A549 (cell line): ENCODE results near the gene HOXA7. TPM values are rescaled to one million over a fixed set of nuclear protein-coding genes. Genes with fewer than 3 reads are reported as not detected.

ENCODE experiments used
- ATAC-seq, 2 experiments: fragments of 200-7000 bp in 1 of 2; fragments of >200 bp in 1 of 2; cut with Nextera tagmentation in 1 of 2; cut with Tn5 transposase in 1 of 2; 3 replicates each; pipeline versions ENCODE4 v1.8.0 to v1.9.1; 2018 to 2020; ENCODE audit warnings: mild to moderate bottlenecking in 1 of 2, moderate library complexity in 1 of 2
- CTCF ChIA-PET: fragments of 300-600 bp; sonication (Branson Sonifier 250); formaldehyde crosslinking; extraction: SDS; loops from one replicate; lab custom pipeline; 2021; ENCODE audit warnings: antibody characterized with exemption, inconsistent platforms; lab: Yijun Ruan, JAX
- POLR2A ChIA-PET: fragments of 350-600 bp; formaldehyde crosslinking; extraction: SDS; loops from one replicate; lab custom pipeline; 2021; ENCODE audit warnings: antibody characterized with exemption, inconsistent platforms; lab: Yijun Ruan, JAX
- DNase-seq, 2 experiments: peaks; one replicate each; pipeline versions ENCODE4 v3.0.0 to v3.0.0-alpha.2; 2011 to 2016; ENCODE audit warnings: low read depth in 1 of 2, low spot score in 1 of 2
- FAIRE-seq: peaks from 2 replicates; lab custom pipeline; 2011; peaks lifted over from hg19 to GRCh38; lab: Jason Lieb, UNC
- H3K27ac ChIP-seq, 2 experiments: fragments of >200 bp; sonication (Bioruptor Twin); formaldehyde crosslinking; 3 replicates each; pipeline ENCODE4 v1.5.1; 2016 to 2017
- H3K4me1 ChIP-seq: fragments of >200 bp; sonication (Bioruptor Twin); formaldehyde crosslinking; 3 replicates; pipeline ENCODE4 v1.6.1; 2016
- H3K4me2 ChIP-seq: fragments of >200 bp; sonication (Bioruptor Twin); formaldehyde crosslinking; 3 replicates; pipeline ENCODE4 v1.6.1; 2016
- H3K4me3 ChIP-seq: fragments of >200 bp; sonication (Bioruptor Twin); formaldehyde crosslinking; 3 replicates; pipeline ENCODE4 v1.5.1; 2016
- H3K9me3 ChIP-seq: fragments of >200 bp; sonication (Bioruptor Twin); formaldehyde crosslinking; 3 replicates; pipeline ENCODE4 v1.6.1; 2016
- BHLHE40 ChIP-seq: IDR thresholded peaks from 2 replicates; pipeline ENCODE4 v1.6.1; 2012; ENCODE audit warnings: low read depth, low read length, inconsistent platforms
- CHD2 ChIP-seq: fragments of 150-350 bp; IDR thresholded peaks from 2 replicates; pipeline ENCODE4 v1.6.1; 2014; ENCODE audit warnings: low read length; ENCODE audit not compliant: partially characterized antibody
- CHD4 ChIP-seq: fragments of 200-600 bp; sonication (generic); IDR thresholded peaks from 2 replicates; pipeline ENCODE4 v1.6.1; 2016; ENCODE audit warnings: antibody characterized with exemption, mild to moderate bottlenecking, borderline replicate concordance
- E2F6 ChIP-seq: IDR thresholded peaks from 2 replicates; pipeline ENCODE4 v1.6.1; 2012; ENCODE audit warnings: low read depth, borderline replicate concordance
- EP300 ChIP-seq, 2 experiments: fragments of >200 bp; sonication (Bioruptor Twin); formaldehyde crosslinking; IDR thresholded peaks; 2 replicates in 1 of 2; 3 replicates in 1 of 2; pipeline ENCODE4 v1.6.1; 2016 to 2017
- FOSL2 ChIP-seq, 2 experiments: fragments of 450-650 bp in 1 of 2; fragments of >200 bp in 1 of 2; sonication (Bioruptor Twin) in 1 of 2; formaldehyde crosslinking; IDR thresholded peaks; 2 replicates each; pipeline versions ENCODE4 v1.5.0 to v1.6.1; 2016 to 2020; ENCODE audit warnings: mild to moderate bottlenecking in 1 of 2, moderate library complexity in 1 of 2
- HDAC2 ChIP-seq: fragments of 200-600 bp; sonication (generic); IDR thresholded peaks from 2 replicates; pipeline ENCODE4 v1.6.1; 2016
- HEYL ChIP-seq: fragments of 250-450 bp; sonication (Bioruptor Pico); IDR thresholded peaks from 2 replicates; pipeline ENCODE4 v1.8.0; 2021; ENCODE audit warnings: mild to moderate bottlenecking, moderate library complexity
- HOXA7 ChIP-seq: fragments of 250-450 bp; sonication (Bioruptor Pico); IDR thresholded peaks from 2 replicates; pipeline ENCODE4 v1.5.0; 2020; ENCODE audit warnings: mild to moderate bottlenecking, moderate library complexity
- HOXB5 ChIP-seq: fragments of 250-450 bp; sonication (Bioruptor Pico); IDR thresholded peaks from 2 replicates; pipeline ENCODE4 v1.5.0; 2020; ENCODE audit warnings: mild to moderate bottlenecking, moderate library complexity
- JUNB ChIP-seq: fragments of >200 bp; sonication (Bioruptor Twin); formaldehyde crosslinking; IDR thresholded peaks from 2 replicates; pipeline ENCODE4 v1.6.1; 2016
- MAX ChIP-seq: IDR thresholded peaks from 2 replicates; pipeline ENCODE4 v1.6.1; 2012
- PHF8 ChIP-seq: fragments of 200-600 bp; sonication (generic); IDR thresholded peaks from 2 replicates; pipeline ENCODE4 v1.6.1; 2016; ENCODE audit warnings: low read depth, mild to moderate bottlenecking, antibody characterized with exemption, moderate library complexity, borderline replicate concordance
- POLR2A ChIP-seq: IDR thresholded peaks from 2 replicates; pipeline ENCODE4 v1.6.1; 2012; ENCODE audit warnings: mild to moderate bottlenecking, low read length
- RAD21 ChIP-seq, 2 experiments: fragments of >200 bp in 1 of 2; sonication (Bioruptor Twin) in 1 of 2; formaldehyde crosslinking in 1 of 2; IDR thresholded peaks in 1 of 2; conservative IDR thresholded peaks in 1 of 2; 2 replicates in 1 of 2; 3 replicates in 1 of 2; pipeline ENCODE4 v1.6.1; 2012 to 2018; ENCODE audit warnings: inconsistent platforms in 1 of 2
- RARB ChIP-seq: fragments of 250-450 bp; sonication (Bioruptor Pico); IDR thresholded peaks from 2 replicates; pipeline ENCODE4 v1.8.0; 2021; ENCODE audit warnings: mild to moderate bottlenecking, moderate library complexity
- RCOR1 ChIP-seq: fragments of 150-350 bp; IDR thresholded peaks from 2 replicates; pipeline ENCODE4 v1.6.1; 2014; ENCODE audit warnings: antibody characterized with exemption, low read length, low read depth
- REST ChIP-seq: fragments of 200-600 bp; sonication (generic); IDR thresholded peaks from 2 replicates; pipeline ENCODE4 v1.6.1; 2016; ENCODE audit warnings: antibody characterized with exemption, mild to moderate bottlenecking, moderate library complexity
- RFX5 ChIP-seq: fragments of 450-650 bp; IDR thresholded peaks from 2 replicates; pipeline ENCODE4 v1.7.1; 2014; ENCODE audit warnings: antibody characterized with exemption, mild to moderate bottlenecking, moderate library complexity
- SREBF2 ChIP-seq: fragments of 450-650 bp; IDR thresholded peaks from 2 replicates; pipeline ENCODE4 v1.6.1; 2014; ENCODE audit warnings: mild to moderate bottlenecking, moderate library complexity
- TFCP2L1 ChIP-seq: fragments of 250-450 bp; sonication (Bioruptor Pico); IDR thresholded peaks from 2 replicates; pipeline ENCODE4 v1.5.0; 2021; ENCODE audit warnings: mild to moderate bottlenecking
- TP53 ChIP-seq: fragments of 250-450 bp; sonication (Bioruptor Pico); IDR thresholded peaks from 2 replicates; pipeline ENCODE4 v1.5.0; 2021; ENCODE audit warnings: mild to moderate bottlenecking, moderate library complexity
- ZFP36 ChIP-seq: fragments of 450-650 bp; IDR thresholded peaks from 2 replicates; pipeline ENCODE4 v1.6.1; 2014; ENCODE audit warnings: borderline replicate concordance; ENCODE audit not compliant: partially characterized antibody
- ZNF302 ChIP-seq: fragments of 250-450 bp; sonication (Bioruptor Pico); IDR thresholded peaks from 2 replicates; pipeline ENCODE4 v1.9.0; 2021; ENCODE audit warnings: inconsistent platforms, mild to moderate bottlenecking, moderate library complexity
- WGBS: methylation state at CpG from one replicate; pipeline ENCODE4 v1.1.6; 2017; ENCODE audit errors: missing lambda C conversion rate; 5-methylcytosine and 5-hydroxymethylcytosine counted together
- polyA plus RNA-seq, 4 experiments: library from polyadenylated mRNA; depleted of rRNA in 3 of 4; stranded (reverse); fragments of >200 nt; fragmentation: RNase III in 1 of 4; extraction: RNeasy Plus Mini Kit Qiagen cat#74134 plus additional on column Dnase treatment in 1 of 4; gene quantifications; 2 replicates in 3 of 4; 3 replicates in 1 of 4; pipeline ENCODE4 v1.2.3, GENCODE V29; 2011 to 2017

HOXA7 gene
- polyA plus RNA-seq, 2 of the 4 experiments (the other 2 are of a cell fraction): 4.1 to 4.8 TPM

- TF ChIP-seq FOSL2 (IDR thresholded peaks at IDR 0.05) (no peak), FOSL2 (CRISPR knock-in tag; IDR thresholded peaks at IDR 0.05) (no peak), EP300 (IDR thresholded peaks at IDR 0.05) (no peak), RCOR1 (no peak), PHF8 (no peak), SREBF2 (no peak), ZFP36 (no peak), RFX5 (no peak), HDAC2 (no peak), HOXA7 (CRISPR knock-in tag) (no peak), CHD2 (no peak), HOXB5 (CRISPR knock-in tag) (no peak), JUNB (no peak), BHLHE40 (no peak), REST (no peak), ZNF302 (CRISPR knock-in tag) (no peak), TP53 (CRISPR knock-in tag) (no peak)
- FAIRE-seq (no peak), ATAC-seq (no peak), DNase-seq (no peak)
- H3K9me3 ChIP-seq: no peaks in the 10 kb centered on the region
- H3K4me2 ChIP-seq: peak overlapping the region; percentile 73
- peak overlapping the region; percentile 51 for H3K4me3 ChIP-seq
- peak overlapping the region; percentile 74 to 85 for H3K27ac ChIP-seq
- H3K4me1 ChIP-seq: 0 out of 3 replicates have a peak, but pooled peaks cover 3% of the 10 kb centered on the region
- WGBS: 92% methylated on average over 23 of the region's 30 CpGs
- CTCF ChIA-PET: interaction anchor here (0.7 to 3.5 kb wide), 9 partner anchors 8 to 792 kb away, joined by 3 to 32 read pairs (median 3); partner anchors contain the start of genes HOXA5 and HOXA6
- POLR2A ChIA-PET: interaction anchor here (0.8 to 1.2 kb wide), 7 partner anchors 14 to 782 kb away, joined by 3 to 7 read pairs (median 3); partner anchors contain the start of genes HOXA11 and HOXA5
Measured at GRCh38 chr7:27156916-27157701, 634 bp upstream of the HOXA7 start.

GRCh38 chr7:27155816-27156507, 513 bp downstream of the HOXA7 start:
- peak; percentile 12 to 44; a peak in 4 of 6 replicates for ATAC-seq
- DNase-seq: peak in 1 of 2 experiments; percentile 41
- H3K4me2 ChIP-seq: peak overlapping the region; percentile 73
- no peaks in the 10 kb centered on the region for H3K9me3 ChIP-seq
- H3K4me1 ChIP-seq: 0 out of 3 replicates have a peak, but pooled peaks cover 3% of the 10 kb centered on the region
- H3K4me3 ChIP-seq: peak overlapping the region; percentile 51
- POLR2A ChIA-PET: interaction anchor here (0.8 to 1.2 kb wide), 4 partner anchors 14 to 781 kb away, joined by 3 read pairs; no protein-coding TSS in a partner anchor
- 38% methylated on average over 57 of the region's 63 CpGs for WGBS
- TF ChIP-seq TFCP2L1 (CRISPR knock-in tag) (no peak), POLR2A (peak; percentile 33), RAD21 (conservative IDR thresholded peaks at IDR 0.05 in 1 of 2, IDR thresholded peaks at IDR 0.05 in 1 of 2) (no peak), SREBF2 (no peak), RARB (CRISPR knock-in tag) (no peak), MAX (peak; percentile 65; the same call in 1 of the 2 replicates), HEYL (CRISPR knock-in tag) (no peak), HDAC2 (peak; percentile 96), E2F6 (peak; percentile 56; the same call in 1 of the 2 replicates), CHD4 (no peak)
- CTCF ChIA-PET: interaction anchor here (0.7 to 2.2 kb wide), 9 partner anchors 10 to 790 kb away, joined by 3 to 12 read pairs (median 4); partner anchors contain the start of gene HOXA5
- H3K27ac ChIP-seq: peak overlapping the region; percentile 74 to 85
- no peak for FAIRE-seq
